ENCODE measurements around the gene ULK2.
"Not testable (repeated sequence)": the region's sequence is repeated elsewhere in the genome, so short reads cannot be mapped to it uniquely, and the experiment has no call there.

ULK2 gene

DNA sequence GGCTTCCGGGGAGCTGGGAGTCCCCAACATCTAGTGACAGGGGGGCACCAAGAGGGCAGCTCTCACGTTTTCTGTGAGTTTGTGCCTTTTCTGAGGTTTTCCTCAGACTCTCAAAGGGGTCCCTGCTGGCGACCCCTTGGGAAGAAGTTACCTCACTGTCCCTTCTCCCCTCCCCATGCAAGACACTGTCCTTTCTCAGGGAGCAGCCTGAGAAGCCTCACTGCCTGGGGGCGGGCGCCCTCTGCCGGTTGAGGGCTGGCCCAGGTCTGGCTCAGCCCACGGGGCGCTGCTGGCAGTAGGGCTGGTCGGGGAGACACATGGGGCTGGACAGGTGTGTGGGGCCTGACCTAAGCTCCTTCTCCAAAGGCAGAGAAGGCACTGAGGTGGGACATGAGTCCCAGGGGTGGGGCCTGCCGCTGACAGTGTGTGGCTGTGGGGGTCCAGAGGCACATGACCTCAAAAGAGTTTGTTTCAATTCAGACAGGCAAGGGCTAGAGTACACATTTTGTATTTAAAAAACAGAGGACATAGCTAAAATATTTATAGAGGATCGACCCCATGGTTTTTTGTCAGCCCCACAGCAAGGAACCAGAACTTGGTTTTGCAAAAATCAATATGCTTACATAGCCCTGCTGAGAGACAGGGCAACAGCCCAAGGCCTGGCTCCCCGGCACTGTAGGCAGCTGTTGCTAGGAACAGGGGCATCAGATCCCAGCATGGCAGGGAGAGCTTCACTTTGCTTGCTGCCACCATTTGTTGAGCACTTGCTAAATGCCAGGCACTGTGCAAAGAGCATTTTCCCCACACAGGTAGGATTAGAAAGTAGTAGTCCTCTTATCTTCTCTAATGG is 101.1 kb downstream of the ULK2 start:
- peak; percentile 54 for DNase-seq

DNA sequence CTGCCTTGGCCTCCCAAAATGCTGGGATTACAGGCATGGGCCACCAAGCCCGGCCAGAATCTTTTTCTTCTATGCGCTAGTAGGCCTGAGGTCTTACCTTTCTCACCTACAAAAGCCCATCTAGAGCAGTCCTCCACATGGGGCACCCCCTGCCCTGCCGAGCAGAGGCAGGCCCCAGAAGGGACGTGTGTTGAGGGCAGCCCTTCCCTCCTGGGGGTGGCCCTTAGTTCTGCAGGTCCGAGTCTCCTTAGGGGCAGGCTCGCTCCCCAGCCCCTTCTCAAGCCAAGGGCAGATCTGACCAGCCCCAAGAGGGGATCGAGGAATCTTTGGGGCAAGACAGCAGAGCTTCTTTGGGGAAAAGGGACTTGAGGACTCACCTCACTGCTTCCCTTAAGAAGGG is 101.7 kb downstream of the ULK2 start:
- no peak for DNase-seq

DNA sequence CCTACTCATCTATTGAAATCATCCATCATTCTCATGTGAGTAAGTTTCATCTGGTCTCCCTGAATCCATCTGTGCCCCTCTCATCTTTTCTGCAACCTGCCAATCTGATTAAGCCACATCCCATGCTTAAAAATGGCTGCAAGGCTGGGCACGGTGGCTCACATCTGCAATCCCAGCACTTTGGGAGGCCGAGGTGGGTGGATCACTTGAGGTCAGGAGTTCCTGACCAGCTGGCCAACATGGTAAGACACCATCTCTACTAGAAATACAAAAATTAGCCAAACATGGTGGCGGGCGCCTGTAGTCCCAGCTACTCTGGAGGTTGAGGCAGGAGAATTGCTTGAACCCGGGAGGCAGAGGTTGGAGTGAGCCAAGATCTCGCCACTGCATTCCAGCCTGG is 103.7 kb downstream of the ULK2 start:
- DNase-seq, result not testable (repeated sequence)

DNA sequence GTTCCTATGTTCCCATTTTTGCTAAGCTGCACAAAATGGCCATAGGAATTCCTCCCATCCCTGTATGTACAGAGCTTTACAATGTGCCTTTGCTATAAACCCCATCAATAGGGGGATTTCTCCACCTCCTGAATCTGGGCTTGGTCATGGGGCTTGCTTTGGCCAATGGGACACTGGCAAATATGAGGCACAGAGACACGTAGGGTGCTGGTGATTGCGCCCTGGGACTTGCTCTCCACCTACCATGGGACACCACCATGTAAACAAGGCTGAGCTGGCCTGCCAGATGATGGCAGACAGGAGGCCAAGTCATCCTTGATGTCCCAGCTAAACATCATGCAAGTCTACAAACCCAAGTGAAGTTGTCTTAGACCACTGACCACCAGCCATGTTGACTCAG is 104.3 kb downstream of the ULK2 start:
- no peak for DNase-seq

DNA sequence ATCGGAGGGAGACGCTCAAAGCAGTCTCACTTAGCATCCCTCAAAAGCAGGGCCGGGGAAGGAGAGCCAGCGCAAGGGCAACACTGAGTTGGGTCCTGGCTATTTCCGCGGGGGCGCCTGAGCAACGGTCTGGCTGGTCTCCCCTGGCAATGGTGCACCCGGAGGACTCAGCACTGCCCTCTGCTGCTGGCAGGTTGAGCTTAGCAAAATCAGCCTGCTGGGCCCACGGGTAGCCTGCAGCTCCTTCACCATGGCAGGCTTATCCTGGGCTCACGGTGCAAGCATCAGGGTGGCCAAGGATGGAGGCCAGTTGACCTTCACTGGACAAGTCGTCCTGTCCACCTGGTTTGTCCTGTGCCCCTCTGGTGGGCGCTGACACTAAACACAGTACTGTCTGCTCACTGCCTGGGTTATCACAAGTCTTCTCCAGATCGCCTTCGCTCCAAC is 105.2 kb downstream of the ULK2 start:
- peak; percentile 56 for DNase-seq

DNA sequence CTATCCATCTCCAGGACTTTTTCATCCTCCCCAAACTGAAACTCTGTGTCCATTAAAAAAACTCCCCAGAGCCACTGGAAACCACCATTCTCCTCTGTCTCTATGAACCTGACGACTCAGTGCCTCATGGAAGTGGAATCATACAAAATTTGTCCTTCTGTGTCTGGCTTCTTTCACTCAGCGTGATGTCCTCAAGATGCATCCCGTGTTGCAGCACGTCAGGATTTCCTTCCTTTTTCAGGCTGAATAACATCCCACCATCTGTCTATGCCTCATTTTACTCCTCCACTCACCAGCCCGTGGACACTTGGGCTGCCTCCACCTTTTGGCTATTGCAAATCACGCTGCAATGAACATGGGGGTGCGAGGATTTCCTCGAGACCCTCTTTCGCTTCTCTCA is 107.0 kb downstream of the ULK2 start:
- DNase-seq, result no peak

DNA sequence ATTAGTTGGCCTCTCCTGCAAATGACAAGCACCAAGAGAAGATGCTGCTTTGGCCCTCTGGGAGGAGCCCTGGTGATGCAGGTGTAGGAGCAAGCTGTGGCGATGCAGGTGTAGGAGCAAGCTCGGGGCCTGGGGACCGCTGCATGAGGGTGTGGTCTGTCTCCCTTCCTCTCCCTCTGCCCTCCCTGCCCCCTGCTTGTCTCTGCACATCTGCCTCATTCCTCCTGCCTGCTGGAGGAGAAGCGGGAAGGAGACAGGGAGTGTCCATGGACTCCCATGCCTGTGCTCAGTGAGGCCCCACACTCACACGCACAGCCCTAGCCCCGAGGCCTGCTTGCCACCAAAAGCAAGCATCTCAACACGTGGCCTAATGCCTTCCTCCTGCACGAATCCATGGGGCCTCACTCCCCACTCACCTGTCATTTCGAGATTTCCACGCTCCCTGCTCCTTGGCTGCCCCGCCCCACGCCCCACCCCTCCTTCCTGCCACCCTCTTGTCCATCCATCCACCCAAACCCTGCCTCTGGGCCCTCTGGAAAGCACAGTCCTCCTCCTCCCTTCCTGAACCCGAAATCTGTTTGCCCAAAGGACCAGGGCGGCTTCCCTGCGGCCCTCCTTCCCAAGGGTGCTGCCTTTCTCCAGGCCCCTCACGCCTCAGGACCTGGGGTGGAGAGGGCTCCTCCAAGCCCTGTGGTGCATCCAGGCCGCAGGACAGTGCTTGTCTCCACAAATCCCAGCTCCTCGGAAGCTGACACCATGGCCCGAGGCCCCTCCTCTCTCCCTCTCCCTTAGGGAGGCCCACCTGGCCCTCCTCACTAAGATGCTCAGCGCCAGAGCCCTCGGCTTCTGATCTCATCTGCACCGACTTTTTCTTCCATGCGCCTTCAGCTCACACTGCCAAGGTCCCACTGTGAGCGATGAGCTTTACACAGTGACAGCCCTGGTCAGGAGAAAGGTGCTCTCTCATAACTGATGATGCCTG is 107.9 kb downstream of the ULK2 start:
- DNase-seq, result no peak

DNA sequence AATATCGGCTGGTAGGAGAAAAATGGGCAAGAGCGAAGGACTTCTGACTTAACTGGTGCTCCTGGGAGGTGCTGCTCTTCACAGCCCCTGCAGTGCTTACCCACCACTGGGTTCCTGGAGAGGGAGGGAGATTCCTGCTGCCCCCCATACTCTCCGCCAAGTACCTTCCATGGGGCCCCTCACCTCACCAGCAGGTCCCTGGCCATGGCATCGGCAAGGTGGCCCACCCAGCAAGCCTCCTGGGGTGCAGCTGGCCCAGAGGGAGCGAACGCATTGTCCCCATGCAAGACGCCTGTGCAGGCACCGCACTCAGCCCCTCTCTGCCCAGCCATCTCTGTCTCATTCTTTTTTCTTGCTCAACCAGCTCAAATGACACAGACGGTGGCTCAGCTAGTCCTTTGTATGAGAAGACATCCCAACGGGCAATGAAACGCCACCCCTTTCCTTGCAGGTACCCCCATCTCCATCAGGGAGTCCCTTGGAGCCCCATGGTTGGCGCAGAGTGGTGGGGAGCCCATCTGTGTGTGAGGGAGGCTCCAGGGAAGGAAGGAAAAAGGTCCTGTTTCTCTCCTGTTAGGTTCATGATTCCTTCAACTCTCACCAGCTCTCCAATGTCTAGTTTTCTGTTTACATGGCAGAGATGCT is 110.1 kb downstream of the ULK2 start:
- DNase-seq, result no peak

DNA sequence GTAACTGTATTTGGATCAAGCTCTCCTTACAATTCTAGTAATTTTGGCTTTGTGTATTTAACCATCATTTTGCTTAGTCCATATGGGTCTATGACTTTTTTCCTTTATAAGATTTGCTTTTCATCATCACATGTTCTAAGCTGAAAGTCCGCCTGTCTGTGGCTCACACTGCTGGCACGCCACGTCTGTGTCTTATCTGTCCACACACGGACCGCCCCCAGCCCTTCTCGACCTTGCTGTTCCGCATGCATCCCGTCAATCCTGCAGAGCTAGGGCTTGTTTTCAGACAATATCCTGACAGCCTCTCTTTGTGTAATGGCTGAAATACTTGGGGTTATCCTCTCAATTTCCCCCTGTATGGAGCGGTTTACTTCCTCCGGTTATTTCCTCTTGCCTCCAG is 111.2 kb downstream of the ULK2 start:
- DNase-seq, result no peak

DNA sequence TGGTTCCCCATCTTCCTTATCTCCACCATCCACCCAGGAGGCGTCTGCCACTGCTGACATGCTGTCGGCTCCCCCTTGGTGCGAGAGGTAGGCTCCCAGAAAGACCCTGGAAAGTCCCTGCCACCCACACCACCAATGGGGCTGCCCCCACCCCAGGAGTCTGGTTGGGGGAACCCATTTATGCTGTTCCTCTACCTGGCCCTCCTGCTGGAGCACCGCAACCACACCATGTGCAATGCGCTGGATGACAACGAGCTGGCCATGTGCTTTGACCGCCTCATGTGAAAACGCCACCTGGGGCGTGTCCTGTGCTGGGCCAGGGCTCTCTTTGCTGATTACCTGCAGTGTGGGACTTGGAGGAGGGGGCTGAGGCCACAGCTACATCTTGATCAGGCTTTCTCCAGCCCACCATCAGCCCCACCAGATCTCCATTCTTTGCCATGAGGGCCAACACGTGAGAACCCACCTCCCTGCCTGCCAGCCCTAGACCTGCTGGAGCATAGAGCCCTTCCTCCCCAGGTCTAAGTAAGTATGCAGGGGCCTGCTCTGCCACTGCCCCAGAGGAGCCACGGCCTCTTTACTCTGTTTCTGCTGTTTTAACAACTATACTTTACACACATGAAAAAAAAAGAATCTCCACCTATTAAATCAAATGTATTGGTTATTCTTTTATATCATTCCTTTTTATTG is 111.8 kb downstream of the ULK2 start:
- no peak for DNase-seq

DNA sequence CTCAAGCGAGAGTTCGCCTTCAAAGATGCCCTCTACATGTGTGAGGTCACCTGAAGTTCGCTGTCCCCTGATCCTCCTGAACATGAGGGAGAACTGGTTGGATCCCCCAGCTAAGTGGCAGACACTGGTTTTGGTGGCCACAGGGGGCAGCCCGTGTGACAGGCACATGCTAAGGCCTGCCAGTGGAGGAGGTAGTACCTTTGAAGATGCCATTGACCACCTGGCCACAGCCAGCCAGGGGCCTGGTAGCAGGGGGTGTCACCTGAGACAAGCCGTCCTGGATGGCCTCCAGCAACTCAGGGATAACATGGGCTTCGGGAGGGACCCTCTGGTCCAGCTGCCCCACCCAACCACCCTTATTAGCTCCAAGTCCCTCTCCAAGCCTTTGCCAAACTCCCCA is 112.3 kb downstream of the ULK2 start:
- no peak for DNase-seq

DNA sequence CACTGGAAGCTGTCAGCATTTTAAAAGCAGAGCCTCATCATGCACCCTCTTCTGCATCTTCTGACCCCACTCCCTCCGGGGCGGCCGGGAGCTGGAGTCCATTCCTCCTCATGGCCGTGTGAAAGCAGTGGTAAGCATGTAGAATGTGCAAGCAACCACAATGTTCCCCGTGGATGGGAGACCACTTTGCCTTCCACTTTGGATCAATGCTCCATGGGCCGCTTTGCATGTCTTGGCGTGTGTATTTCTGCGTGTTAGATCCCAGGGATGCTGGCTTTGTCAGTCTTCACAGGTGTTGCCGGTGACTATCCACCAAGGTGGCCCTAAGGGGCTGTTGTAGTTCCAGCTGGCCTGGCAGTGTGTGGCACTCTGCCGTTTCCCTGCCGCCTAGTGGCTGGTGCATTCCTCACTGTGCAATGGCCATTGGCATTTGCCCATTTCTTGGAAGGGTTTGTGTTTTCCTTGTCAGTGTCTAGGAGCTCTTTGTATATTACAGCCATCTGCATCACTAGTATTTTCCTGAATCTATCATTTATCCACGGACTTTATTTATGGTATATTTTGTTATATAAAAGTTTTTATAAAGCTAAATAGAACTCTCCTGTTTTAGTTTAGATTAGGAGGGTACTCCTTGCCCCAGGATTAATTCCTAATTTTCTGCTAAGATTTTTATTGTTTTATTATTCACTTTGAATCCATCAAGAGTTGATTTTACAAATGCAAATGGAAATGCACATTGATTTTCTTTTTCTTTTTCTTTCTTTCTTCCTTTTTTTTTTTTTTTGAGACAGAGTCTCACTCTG is 113.9 kb downstream of the ULK2 start:
- peak; percentile 7 for DNase-seq

DNA sequence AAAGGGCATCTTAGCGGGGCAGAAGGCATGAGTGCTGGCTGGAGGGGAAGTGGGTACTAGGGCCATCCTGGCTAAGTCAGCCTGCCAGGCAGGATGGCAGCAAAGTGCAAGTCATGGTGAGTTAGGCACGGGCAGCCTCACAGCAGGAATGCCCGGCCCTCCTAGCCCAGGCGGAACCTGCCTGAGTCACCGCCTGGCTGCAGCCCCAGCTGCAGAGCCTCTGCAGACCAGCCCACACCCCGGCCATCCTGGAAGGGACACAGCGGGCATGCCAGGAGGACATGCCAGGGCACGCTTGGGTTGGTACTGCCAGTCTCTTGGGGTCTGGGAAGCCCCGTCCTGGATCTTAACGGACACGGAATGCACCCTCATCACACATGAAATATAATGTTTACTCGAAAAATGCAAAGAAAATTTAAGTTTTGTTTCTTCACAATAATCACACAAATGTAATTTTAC is 114.7 kb downstream of the ULK2 start:
- DNase-seq, result peak; percentile 49

DNA sequence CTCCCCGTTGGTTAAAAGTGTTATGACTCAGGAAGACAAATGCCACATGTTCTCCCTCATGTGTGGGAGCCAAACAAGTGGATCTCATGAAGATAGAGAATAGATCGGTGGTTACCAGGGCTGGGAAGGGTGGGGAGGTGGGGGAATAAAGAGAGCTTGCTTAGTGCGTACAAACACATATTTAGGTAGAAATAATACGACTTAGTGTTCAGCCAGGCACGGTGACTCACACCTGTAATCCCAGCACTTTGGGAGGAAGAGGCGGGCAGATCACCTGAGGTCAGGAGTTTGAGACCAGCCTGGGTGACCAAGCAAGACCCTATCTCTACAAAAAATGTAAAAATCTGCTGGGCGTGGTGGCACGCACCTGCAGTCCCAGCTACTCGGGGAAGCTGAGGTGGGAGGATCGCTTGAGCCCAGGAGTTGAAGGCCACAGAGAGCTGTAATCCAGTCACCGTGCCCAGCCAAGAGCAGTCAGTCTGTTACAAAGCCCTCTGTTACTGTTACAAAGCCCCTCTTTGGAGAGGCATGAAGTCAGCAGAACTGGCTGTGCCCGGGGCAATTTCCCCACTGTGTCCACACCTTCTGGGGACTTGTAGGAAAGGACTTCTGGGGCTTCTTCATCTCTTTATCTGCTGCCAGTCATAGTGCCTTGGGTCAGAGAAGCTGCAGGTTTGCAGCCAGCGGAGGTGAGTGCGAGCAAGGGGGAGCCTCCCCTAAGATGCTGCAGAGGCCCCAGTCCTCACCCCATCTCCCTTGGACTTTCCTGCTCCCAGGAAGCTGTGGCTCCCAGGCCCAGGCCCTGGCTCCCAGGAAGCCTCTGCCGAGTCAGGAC is 115.3 kb downstream of the ULK2 start:
- DNase-seq, result no peak

DNA sequence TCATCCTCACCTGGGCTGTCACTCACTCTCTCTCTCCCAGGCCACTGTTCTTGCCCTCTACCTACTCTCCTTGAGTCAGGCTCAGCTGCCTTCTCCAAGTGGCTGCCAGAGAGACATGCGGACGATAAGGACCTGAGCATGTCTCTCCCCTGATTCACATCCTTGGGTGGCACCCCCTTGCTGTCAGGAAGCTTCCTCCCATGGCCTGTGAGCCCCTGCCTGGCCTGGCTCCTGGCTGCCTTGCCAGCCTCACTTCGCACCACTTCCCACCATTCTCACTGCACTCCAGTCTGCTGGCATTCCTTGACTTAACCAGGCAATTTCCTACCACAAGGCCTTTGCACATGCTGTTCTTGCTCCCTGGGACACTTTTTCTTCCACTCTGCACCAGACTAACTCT is 116.9 kb downstream of the ULK2 start:
- no peak for DNase-seq

DNA sequence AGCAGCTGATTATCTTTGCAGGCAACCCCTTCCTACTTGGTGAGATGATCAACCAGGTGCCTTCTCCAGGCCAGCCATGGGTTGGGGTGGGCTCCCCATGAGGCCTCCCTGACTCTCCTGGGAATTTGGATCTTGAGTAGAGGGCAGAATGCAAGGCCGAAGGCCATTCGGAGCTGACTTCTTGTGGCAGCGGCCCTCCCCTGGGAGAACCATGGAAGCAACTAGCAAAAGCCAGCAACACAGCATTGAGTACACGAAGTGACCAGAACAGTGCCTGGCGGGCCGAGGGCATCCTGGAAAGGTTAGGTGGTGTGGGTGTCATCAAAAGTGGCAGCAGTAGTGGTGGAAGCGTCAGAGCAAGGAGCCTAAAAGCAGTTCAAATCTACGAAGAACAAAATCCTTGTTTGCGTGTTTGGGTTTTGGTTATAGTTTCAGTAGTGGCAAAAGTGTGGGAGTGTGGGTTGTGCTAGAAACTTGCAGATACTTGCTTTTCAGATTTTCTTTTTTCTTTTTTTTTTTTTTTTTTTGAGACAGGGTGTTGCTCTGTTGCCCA is 117.6 kb downstream of the ULK2 start:
- DNase-seq, result no peak

DNA sequence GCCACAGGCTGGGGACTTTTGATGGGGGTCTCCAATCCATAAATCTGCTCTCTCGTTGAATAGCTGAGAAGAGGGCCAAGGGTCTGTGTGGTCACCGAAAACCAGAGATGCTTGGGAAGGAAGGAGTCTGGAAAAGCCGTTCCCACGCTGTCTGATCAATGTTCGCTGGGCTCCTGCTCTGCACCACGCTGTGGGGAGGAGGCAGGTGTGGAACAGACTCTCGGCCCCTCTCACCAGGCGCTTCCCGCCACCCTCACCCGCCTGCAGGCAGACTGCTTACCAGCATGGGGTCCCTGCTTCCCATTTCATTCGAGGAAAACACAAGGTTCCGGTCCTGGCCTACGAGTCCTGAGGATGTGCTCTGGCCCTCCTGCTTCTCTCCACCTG is 118.9 kb downstream of the ULK2 start:
- DNase-seq, result no peak

DNA sequence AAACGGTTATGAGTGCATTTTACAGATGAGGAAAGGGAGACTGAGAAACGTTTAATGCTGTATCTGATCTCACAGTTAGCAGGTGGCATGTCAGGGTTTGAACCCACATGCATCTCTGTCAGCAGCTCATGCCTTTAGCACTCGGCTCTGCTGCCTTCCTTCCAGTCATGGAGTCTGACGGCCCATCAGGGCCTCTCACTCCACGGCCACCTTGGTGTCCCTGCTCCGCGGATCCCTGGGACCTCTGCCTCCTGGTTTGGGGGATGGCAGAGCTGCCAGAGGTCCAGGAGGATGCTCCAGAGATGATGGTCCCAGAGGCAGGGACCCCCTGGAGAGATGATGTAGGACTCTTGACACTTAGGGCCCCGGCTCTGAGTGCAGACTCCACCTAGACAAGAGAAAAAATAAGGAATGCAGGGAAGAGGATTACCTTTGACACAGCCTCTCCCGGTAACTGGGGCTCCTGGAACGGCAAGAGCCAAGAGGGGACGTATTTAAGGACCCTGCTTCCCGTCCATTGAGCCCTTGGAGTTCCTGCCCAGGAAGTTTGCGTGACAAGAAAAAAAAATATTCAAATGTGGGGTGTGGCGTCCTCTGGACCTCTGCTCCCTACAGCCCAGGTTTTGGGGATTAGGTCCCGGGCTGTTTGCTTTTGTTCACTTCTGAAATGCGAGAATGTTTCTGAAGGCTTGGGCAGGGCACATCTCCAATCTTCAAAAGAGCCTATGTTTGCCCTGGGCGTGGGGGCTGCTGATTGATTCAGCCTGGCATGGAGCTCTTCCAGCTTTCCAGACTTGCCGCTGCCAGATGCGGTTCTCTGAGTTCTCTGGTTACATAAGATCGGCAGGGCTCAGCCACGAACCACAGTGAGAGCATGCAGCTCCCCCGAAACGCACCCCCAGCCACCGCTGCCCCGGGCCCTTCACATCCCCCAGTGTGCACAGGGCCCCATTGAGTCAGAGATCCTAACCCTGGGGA is 119.6 kb downstream of the ULK2 start, which contains the start of gene ALDH3A1:
TSS of gene ALDH3A1 (minus strand) at position 470 of the 978 bp plus-strand sequence. CDS start 3,169 bp downstream, outside the sequence.
- peak; percentile 11 for DNase-seq
